Peyer's patch (tissue), 4 donors: ENCODE data around the gene SMAD4. TPM values are rescaled to one million over a fixed set of nuclear protein-coding genes. Genes with fewer than 3 reads are reported as not detected.

ENCODE experiments used
- DNase-seq, 3 donors: peaks; one replicate each; pipeline ENCODE4 v3.0.0-alpha.2; 2017 to 2019
- H3K27ac ChIP-seq, 4 donors: fragments of 200-600 bp; sonication (generic); one replicate each; pipeline ENCODE4 v1.5.1; 2016 to 2019
- H3K27me3 ChIP-seq, 2 donors: fragments of 200-600 bp; sonication (generic); one replicate each; pipeline ENCODE4 v1.5.1; 2019
- H3K36me3 ChIP-seq, 3 donors: fragments of 200-600 bp; sonication (generic); one replicate each; pipeline ENCODE4 v1.5.1; 2016 to 2019
- H3K4me1 ChIP-seq, 4 donors: fragments of 200-600 bp; sonication (generic); one replicate each; pipeline ENCODE4 v1.5.1; 2016 to 2019
- H3K4me3 ChIP-seq, 4 donors: fragments of 200-600 bp; sonication (generic); 1 replicate in 3 of 4; 2 replicates in 1 of 4; pipeline ENCODE4 v1.5.1; 2016 to 2019; ENCODE audit warnings: mild to moderate bottlenecking in 1 of 4
- H3K9me3 ChIP-seq, 4 donors: fragments of 200-600 bp; sonication (generic); one replicate each; pipeline ENCODE4 v1.5.1; 2016 to 2019; ENCODE audit warnings: mild to moderate bottlenecking in 1 of 4
- POLR2A ChIP-seq, 2 donors: fragments of 450-650 bp; IDR thresholded peaks; one replicate each; pipeline ENCODE4 v1.5.1; 2017; ENCODE audit warnings: antibody characterized with exemption in 2 of 2, mild to moderate bottlenecking in 2 of 2, moderate library complexity in 2 of 2
- total RNA-seq, 4 donors: library from RNA; depleted of rRNA; stranded (reverse); fragments of >200 nt; gene quantifications; one replicate each; pipeline ENCODE4 v1.1.0, GENCODE V29; 2016
- TF ChIP-seq, protein P1 (sequence below), 6 experiments: fragments of 450-650 bp in 4 of 6; fragments of 200-600 bp in 2 of 6; sonication (generic) in 1 of 6; IDR thresholded peaks; one replicate each; pipeline ENCODE4 v1.5.1; 2017 to 2019; ENCODE audit warnings: antibody characterized with exemption in 6 of 6, mild to moderate bottlenecking in 3 of 6, moderate library complexity in 1 of 6

SMAD4 gene
- total RNA-seq, 4 donors from 2014 or later, result 79.0 to 109 (median 94.0) TPM

DNA sequence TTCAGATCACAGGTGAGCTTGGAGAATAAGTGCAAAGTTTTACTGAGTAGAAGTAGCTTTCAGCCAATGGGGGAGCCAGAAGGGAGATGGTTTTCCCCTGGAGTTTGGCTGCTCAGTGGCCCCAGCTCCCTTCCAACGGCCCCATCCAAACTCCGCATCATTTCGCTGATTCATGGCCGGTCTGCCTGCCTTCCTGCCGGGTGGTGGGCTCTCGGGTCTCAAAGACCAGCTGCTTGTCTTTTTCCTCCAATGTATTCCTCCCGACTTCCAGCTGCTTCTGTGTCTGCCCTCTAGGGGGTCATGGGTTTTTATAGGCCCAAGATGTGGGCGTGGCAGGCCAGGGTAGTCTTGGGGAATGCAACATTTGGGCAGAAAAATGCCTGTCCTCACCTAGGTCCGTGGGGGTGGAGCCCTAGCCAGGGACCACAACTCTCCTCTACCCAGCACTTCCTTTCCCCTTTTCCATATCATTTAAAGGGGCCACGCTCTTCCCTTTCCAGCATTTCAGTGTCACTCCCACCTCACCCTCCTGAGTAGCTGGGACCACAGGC, 94.0 kb downstream of the SMAD4 start:
- no peak for TF ChIP-seq POLR2A (IDR thresholded peaks at IDR 0.05)
- TF ChIP-seq, protein P1, sequence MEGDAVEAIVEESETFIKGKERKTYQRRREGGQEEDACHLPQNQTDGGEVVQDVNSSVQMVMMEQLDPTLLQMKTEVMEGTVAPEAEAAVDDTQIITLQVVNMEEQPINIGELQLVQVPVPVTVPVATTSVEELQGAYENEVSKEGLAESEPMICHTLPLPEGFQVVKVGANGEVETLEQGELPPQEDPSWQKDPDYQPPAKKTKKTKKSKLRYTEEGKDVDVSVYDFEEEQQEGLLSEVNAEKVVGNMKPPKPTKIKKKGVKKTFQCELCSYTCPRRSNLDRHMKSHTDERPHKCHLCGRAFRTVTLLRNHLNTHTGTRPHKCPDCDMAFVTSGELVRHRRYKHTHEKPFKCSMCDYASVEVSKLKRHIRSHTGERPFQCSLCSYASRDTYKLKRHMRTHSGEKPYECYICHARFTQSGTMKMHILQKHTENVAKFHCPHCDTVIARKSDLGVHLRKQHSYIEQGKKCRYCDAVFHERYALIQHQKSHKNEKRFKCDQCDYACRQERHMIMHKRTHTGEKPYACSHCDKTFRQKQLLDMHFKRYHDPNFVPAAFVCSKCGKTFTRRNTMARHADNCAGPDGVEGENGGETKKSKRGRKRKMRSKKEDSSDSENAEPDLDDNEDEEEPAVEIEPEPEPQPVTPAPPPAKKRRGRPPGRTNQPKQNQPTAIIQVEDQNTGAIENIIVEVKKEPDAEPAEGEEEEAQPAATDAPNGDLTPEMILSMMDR (IDR thresholded peaks at IDR 0.05), result no peak
- H3K36me3 ChIP-seq, result no peaks in the 10 kb centered on the region
- no peak overlapping the region for H3K27ac ChIP-seq
- H3K4me1 ChIP-seq, result no peaks in the 10 kb centered on the region
- H3K9me3 ChIP-seq, result no peaks in the 10 kb centered on the region
- no peak for DNase-seq
- no peak overlapping the region for H3K4me3 ChIP-seq
- no peaks in the 10 kb centered on the region for H3K27me3 ChIP-seq

DNA sequence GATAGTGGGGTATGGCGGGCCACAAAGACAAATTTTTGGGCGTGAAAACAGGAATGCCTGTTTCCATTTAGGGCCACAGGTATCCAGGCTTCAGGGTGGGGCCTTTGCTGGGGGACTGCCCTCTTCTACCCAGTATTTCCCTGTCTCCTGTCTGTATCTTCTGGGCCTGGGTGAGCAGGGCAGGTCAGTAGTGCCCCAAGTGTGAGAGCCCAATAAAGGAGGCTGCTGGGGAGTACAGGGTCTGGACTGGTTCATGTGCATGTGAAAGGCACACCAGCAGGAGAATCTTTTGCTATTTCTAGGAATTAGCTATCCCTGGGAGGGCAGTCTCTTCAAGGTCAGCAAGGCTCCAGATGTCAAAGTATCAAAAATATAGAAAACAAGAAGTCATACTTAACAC, 96.0 kb downstream of the SMAD4 start:
- Histone ChIP-seq H3K4me1 (no peaks in the 10 kb centered on the region), H3K4me3 (no peak overlapping the region), H3K27ac (no peak overlapping the region), H3K36me3 (no peaks in the 10 kb centered on the region), H3K9me3 (no peaks in the 10 kb centered on the region), H3K27me3 (no peaks in the 10 kb centered on the region)
- no peak for DNase-seq
- TF ChIP-seq, protein P1 (IDR thresholded peaks at IDR 0.05), result no peak
- no peak for TF ChIP-seq POLR2A (IDR thresholded peaks at IDR 0.05)

DNA sequence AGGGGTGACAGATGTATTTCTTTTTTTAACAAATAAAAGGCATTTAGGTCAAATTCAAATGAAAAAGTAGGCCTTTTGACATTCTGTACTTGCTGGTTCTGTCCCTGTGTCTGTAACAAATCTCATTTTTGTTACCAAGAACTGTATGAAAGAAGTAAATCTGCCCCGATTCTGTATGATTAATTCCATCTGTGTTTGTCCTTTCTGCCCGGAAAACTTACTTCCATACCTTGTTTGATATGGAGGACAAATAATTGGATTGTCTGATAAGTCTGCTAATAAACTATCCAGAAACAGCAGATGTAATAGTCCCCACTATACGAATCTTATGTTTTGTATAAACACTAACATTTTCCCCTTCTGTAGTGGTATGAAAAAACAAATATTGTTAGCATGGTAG, 97.7 kb downstream of the SMAD4 start:
- H3K27me3 ChIP-seq, result no peaks in the 10 kb centered on the region
- TF ChIP-seq POLR2A (IDR thresholded peaks at IDR 0.05), result no peak
- TF ChIP-seq, protein P1 (IDR thresholded peaks at IDR 0.05), result no peak
- H3K36me3 ChIP-seq, result no peaks in the 10 kb centered on the region
- no peak overlapping the region for H3K4me3 ChIP-seq
- H3K27ac ChIP-seq, result no peak overlapping the region
- no peaks in the 10 kb centered on the region for H3K9me3 ChIP-seq
- H3K4me1 ChIP-seq, result no peaks in the 10 kb centered on the region
- DNase-seq, result no peak

DNA sequence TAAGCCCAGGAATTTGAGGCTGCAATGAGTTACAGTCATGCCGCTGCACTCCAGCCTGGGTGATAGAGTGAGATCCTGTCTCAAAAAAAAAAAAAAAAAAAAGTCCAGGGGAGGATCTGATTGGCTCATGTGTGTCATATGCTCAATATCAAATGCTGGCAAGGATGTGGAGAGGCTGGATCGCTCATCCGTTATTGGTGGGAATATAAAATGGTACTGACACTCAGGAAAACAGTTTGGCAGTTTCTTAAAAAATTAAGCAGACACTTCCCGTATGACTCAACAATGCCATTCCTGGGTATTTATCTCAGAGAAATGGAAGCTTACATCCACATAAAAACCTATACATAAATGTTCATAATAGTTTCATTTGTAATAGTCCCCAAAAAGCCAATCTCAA, 98.5 kb downstream of the SMAD4 start:
- no peak for TF ChIP-seq POLR2A (IDR thresholded peaks at IDR 0.05)
- TF ChIP-seq, protein P1 (IDR thresholded peaks at IDR 0.05), result no peak
- no peak overlapping the region for H3K27ac ChIP-seq
- no peaks in the 10 kb centered on the region for H3K27me3 ChIP-seq
- H3K36me3 ChIP-seq, result no peaks in the 10 kb centered on the region
- no peak overlapping the region for H3K4me3 ChIP-seq
- no peaks in the 10 kb centered on the region for H3K9me3 ChIP-seq
- H3K4me1 ChIP-seq, result no peaks in the 10 kb centered on the region
- DNase-seq, result no peak

DNA sequence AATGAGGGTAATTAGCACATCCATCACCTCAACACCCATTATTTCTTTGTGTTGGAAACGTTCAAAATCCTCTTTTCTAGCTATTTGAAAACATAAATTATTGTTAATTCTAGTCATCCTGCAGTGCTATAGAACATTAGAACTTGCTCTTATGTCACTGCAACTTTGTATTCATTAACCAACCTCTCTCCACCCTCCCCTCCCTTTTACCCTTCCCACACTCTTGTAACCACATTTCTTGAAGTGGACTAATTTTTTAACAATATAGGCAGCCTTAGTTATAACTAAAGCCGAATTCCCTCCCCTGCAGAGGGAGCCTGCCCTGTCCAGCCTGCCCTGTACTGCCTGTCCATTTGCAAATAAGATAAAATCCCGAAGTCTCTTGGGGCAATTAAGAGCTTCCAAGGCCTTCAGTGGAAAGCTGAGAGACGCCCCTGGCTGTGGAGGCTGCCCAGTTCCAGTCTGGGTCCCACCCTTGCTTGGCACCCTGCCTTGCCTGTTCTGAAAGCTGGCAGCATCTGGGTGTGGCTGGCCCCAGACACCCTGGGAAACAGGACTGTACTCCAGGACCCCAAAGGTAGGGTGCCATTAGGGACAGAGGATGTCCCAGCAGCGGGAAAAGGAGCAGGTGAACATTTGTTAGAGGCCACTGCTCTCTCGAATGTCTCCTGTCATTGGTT, 102.4 kb downstream of the SMAD4 start:
- Histone ChIP-seq H3K4me1 (no peaks in the 10 kb centered on the region), H3K9me3 (no peaks in the 10 kb centered on the region), H3K4me3 (no peak overlapping the region), H3K27ac (no peak overlapping the region), H3K36me3 (no peaks in the 10 kb centered on the region), H3K27me3 (no peaks in the 10 kb centered on the region)
- TF ChIP-seq POLR2A (IDR thresholded peaks at IDR 0.05), result no peak
- TF ChIP-seq, protein P1 (IDR thresholded peaks at IDR 0.05), result no peak
- no peak for DNase-seq
